ENCODE data around the gene KCNAB1. TPM values are rescaled to one million over a fixed set of nuclear protein-coding genes. Genes with fewer than 3 reads are reported as not detected.
"Not testable (repeated sequence)": the region's sequence is repeated elsewhere in the genome, so short reads cannot be mapped to it uniquely, and the experiment has no call there.

The KCNAB1 gene
- total RNA-seq: 1 to 10 TPM; 1.6 to 2.9 (median 2.3) TPM

DNA sequence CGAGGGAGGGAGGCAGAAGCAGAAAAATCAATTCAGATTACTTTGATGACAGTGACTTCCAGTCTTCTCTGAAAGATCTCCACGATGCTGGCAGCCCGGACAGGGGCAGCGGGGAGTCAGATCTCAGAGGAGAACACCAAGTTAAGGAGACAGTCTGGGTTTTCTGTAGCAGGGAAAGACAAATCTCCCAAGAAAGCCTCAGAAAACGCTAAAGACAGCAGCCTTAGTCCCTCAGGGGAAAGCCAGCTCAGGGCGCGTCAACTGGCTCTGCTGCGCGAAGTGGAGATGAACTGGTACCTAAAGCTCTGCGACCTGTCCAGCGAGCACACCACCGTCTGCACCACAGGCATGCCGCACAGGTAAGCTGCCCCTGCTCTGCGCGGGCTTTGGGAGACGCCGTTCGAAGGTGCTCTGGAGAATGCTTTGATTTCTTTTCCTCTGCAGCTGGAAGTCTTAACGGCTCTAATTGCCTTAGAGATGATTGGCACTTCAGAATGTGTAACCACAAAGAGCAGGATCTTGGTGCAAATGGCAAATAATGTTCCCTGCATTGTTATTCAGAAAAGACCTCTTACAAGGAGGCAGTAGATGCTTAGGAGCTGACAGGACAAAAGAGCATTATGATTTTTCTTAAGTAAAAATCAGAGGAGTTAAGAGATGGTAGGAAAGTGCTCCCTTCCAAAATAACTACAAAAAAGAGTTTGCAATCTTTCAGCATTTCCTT lies at the start of gene KCNAB1:
TSS of gene KCNAB1 (plus strand) at position 51 of the 724 bp plus-strand sequence.
- intact Hi-C loops (cut with DNase I; ENCODE audit: low total_unique reads): no loop called here
- DNase-seq (ENCODE audit: low spot score in 2 of 2): no peak
- H3K4me3 ChIP-seq (ENCODE audit: low read depth, poor library complexity, severe bottlenecking): no peak within 1 kb of the TSS
- TF ChIP-seq, protein P1, sequence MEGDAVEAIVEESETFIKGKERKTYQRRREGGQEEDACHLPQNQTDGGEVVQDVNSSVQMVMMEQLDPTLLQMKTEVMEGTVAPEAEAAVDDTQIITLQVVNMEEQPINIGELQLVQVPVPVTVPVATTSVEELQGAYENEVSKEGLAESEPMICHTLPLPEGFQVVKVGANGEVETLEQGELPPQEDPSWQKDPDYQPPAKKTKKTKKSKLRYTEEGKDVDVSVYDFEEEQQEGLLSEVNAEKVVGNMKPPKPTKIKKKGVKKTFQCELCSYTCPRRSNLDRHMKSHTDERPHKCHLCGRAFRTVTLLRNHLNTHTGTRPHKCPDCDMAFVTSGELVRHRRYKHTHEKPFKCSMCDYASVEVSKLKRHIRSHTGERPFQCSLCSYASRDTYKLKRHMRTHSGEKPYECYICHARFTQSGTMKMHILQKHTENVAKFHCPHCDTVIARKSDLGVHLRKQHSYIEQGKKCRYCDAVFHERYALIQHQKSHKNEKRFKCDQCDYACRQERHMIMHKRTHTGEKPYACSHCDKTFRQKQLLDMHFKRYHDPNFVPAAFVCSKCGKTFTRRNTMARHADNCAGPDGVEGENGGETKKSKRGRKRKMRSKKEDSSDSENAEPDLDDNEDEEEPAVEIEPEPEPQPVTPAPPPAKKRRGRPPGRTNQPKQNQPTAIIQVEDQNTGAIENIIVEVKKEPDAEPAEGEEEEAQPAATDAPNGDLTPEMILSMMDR (IDR thresholded peaks at IDR 0.05): no peak
- no peak for TF ChIP-seq POLR2A (IDR thresholded peaks at IDR 0.05)
- whole genome bisulfite sequencing, 2 donors: 39 to 54% methylated on average over 19 of the region's 19 CpGs

DNA sequence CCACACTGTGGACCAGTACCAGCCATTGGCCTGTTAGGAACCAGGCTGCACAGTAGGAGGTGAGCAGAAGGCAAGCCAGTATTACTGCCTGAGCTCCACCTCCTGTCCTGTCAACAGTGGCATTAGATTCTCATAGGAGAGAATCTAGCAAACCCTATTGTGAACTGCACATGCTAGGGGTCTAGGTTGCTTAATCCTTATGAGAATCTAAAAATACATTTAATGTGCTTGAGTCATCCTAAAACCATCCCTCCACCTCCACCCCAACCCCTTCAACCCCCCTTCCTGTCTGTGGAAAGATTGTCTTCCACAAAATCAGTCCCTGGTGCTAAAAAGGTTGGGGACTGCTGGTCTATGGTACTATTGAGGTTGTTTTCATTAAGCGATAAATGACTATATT lies 49.3 kb upstream of the KCNAB1 start:
- TF ChIP-seq POLR2A (IDR thresholded peaks at IDR 0.05): no peak
- TF ChIP-seq, protein P1 (IDR thresholded peaks at IDR 0.05): no peak
- no peak for DNase-seq (ENCODE audit: low spot score in 2 of 2)
- H3K4me3 ChIP-seq (ENCODE audit: low read depth, poor library complexity, severe bottlenecking): no peak overlapping the region
- intact Hi-C loops (cut with DNase I; ENCODE audit: low total_unique reads): no loop called here
- WGBS, 2 donors: 97 to 100% methylated on average over 1 of the region's 1 CpG

DNA sequence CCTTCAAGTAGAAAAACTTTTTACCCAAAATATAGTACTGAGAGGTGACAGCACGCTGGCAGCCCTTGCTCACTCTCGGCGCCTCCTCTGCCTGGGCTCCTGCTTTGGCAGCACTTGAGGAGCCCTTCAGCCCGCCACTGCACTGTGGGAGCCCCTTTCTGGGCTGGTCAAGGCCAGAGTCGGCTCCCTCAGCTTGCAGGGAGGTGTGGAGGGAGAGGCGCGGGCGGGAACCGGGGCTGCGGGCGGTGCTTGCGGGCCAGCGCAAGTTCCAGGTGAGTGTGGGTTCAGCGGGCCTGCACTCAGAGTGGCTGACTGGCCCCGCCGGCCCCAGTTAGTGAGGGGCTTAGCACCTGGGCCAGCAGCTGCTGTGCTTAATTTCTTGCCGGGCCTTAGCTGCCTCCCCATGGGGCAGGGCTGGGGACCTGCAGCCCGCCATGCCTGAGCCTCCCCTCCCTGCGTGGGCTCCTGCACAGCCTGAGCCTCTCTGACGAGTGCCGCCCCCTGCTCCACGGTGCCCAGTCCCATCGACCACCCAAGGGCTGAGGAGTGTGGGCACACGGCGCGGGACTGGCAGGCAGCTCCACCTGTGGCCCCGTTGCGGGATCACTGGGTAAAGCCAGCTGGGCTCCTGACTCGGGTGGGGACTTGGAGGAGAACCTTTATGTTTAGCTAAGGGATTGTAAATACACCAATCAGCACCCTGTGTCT lies 47.3 kb upstream of the KCNAB1 start:
- DNase-seq (ENCODE audit: low spot score in 2 of 2); intact Hi-C loops (cut with DNase I; ENCODE audit: low total_unique reads); H3K4me3 ChIP-seq (ENCODE audit: low read depth, poor library complexity, severe bottlenecking): not testable (repeated sequence)
- WGBS, 2 donors: 95 to 96% methylated on average over 17 to 27 of the region's 29 CpGs

DNA sequence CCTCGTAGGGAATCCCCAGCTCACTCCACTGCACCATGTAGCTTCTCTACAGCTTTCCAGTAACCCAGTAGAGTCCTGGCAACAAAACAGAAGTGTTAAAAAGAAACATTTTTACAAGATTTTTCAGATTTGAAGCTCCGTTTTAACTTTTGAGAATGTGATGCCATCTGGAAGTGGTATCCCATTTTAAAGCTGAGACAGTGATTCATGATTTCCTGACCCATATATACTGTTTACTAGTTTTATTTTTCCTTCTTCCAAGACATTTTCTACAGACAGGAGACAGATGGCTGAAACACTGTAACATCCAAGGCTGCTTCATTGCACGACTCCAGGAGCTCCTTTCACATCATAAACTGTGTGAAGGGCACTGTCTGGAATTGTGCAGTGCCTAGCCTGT lies 30.3 kb upstream of the KCNAB1 start:
- DNase-seq (ENCODE audit: low spot score in 2 of 2): no peak
- 40 to 62% methylated on average over 3 of the region's 3 CpGs for WGBS, 2 donors
- intact Hi-C loops (cut with DNase I; ENCODE audit: low total_unique reads): loop anchor here (5.0 kb wide), 1 partner anchor 703 kb away; no protein-coding TSS in a partner anchor
- no peak overlapping the region for H3K4me3 ChIP-seq (ENCODE audit: low read depth, poor library complexity, severe bottlenecking)
- TF ChIP-seq POLR2A (IDR thresholded peaks at IDR 0.05): no peak
- TF ChIP-seq, protein P1 (IDR thresholded peaks at IDR 0.05): no peak

DNA sequence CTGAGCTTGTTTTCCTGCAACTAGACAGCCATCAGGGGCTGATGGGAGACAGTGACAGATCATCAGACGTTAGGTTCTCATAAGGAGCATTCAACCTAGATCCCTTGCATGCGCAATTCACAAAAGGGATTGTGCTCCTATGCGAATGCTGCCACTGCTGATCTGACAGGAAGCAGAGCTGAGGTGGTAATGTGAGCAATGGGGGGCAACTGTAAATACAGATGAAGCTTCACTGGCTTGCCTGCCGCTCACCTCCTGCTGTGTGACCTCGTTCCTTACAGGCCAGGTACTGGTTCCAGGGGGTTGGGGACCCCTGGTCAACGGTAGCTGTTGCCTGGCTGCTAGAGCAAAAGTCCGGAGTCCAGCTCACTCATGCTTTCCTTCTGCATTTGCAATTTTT lies 26.4 kb upstream of the KCNAB1 start:
- no peak for TF ChIP-seq POLR2A (IDR thresholded peaks at IDR 0.05)
- TF ChIP-seq, protein P1 (IDR thresholded peaks at IDR 0.05): no peak
- H3K4me3 ChIP-seq (ENCODE audit: low read depth, poor library complexity, severe bottlenecking): no peak overlapping the region
- DNase-seq (ENCODE audit: low spot score in 2 of 2): no peak
- 59 to 72% methylated on average over 7 of the region's 7 CpGs for WGBS, 2 donors
- intact Hi-C loops (cut with DNase I; ENCODE audit: low total_unique reads): loop anchor here (5.0 kb wide), 1 partner anchor 707 kb away; no protein-coding TSS in a partner anchor

DNA sequence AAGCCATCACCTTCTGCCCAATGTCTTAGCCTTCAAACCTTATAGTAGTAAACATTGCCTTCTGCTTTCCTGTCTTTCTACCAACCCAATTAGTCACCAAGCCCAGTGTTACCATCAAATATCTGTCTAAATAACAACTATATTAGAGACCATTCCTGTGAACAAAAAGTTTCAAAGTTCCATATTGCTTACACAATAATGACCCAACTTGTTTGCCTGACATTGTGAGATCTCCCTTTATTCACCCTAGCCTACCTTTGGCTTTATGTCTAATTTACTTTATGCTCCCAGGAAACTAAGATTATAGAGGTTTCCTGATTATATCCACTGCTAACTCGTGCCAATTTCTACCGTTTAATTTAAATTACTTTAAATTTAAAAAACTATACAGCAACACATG lies 26.0 kb upstream of the KCNAB1 start:
- TF ChIP-seq, protein P1 (IDR thresholded peaks at IDR 0.05): no peak
- no peak for TF ChIP-seq POLR2A (IDR thresholded peaks at IDR 0.05)
- no peak for DNase-seq (ENCODE audit: low spot score in 2 of 2)
- intact Hi-C loops (cut with DNase I; ENCODE audit: low total_unique reads): loop anchor here (5.0 kb wide), 1 partner anchor 707 kb away; no protein-coding TSS in a partner anchor
- H3K4me3 ChIP-seq (ENCODE audit: low read depth, poor library complexity, severe bottlenecking): no peak overlapping the region
- 73 to 80% methylated on average over 2 of the region's 2 CpGs for WGBS, 2 donors

DNA sequence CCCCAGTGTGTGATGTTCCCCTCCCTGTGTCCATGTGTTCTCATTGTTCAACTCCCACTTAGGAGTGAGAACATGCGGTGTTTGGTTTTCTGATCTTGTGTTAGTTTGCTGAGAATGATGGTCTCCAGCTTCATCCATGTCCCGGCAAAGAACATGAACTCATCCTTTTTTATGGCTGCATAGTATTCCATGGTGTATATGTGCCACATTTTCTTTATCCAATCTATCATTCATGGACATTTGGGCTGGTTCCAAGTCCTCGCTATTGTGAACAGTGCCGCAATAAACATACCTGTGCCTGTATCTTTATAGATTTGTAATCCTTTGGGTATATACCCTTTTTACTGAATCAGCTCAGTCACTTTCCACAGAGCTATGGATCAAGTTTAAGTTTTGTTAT lies 24.7 kb upstream of the KCNAB1 start:
- H3K4me3 ChIP-seq (ENCODE audit: low read depth, poor library complexity, severe bottlenecking); DNase-seq (ENCODE audit: low spot score in 2 of 2); intact Hi-C loops (cut with DNase I; ENCODE audit: low total_unique reads): not testable (repeated sequence)
- 97 to 98% methylated on average over 4 of the region's 4 CpGs for WGBS, 2 donors

Data from lower leg skin (tissue), 4 donors.